A172 (cell line): Measurements from ENCODE around the gene STIMATE. TPM values are rescaled to one million over a fixed set of nuclear protein-coding genes. Genes with fewer than 3 reads are reported as not detected.

Experiments
- DNase-seq: peaks from one replicate; pipeline ENCODE4 v3.0.0-alpha.2; 2015; ENCODE audit warnings: low spot score
- total RNA-seq: library from RNA; depleted of rRNA; stranded (reverse); fragments of >200 nt; shearing (Covaris generic); gene quantifications from 2 replicates; pipeline ENCODE4 v1.2.3, GENCODE V29; 2014

STIMATE gene
- total RNA-seq, 1 experiment from 2014 or later = 10.2 TPM

- no peak for DNase-seq
These were observed 79.5 kb downstream of the STIMATE start for GRCh38 chr3:52817860-52818259.

GRCh38 chr3:52817221-52817620, 80.1 kb downstream of the STIMATE start:
- DNase-seq = no peak

- DNase-seq = no peak
These were observed 80.7 kb downstream of the STIMATE start for GRCh38 chr3:52816654-52817053.

GRCh38 chr3:52816199-52816598, 81.1 kb downstream of the STIMATE start:
- no peak for DNase-seq

GRCh38 chr3:52813810-52814209, 83.5 kb downstream of the STIMATE start:
- no peak for DNase-seq

GRCh38 chr3:52811452-52812011, 85.8 kb downstream of the STIMATE start:
- DNase-seq = no peak

GRCh38 chr3:52810923-52811322, 86.4 kb downstream of the STIMATE start:
- DNase-seq = no peak

- no peak for DNase-seq
These were observed 87.5 kb downstream of the STIMATE start for GRCh38 chr3:52809662-52810377.

- no peak for DNase-seq
These were observed 88.2 kb downstream of the STIMATE start for GRCh38 chr3:52809149-52809548.

GRCh38 chr3:52805270-52806039, 91.9 kb downstream of the STIMATE start:
- no peak for DNase-seq

- DNase-seq = no peak
These were observed 95.5 kb downstream of the STIMATE start for GRCh38 chr3:52801839-52802238.

- DNase-seq = no peak
These were observed 97.3 kb downstream of the STIMATE start for GRCh38 chr3:52800079-52800478.

- no peak for DNase-seq
These were observed 98.3 kb downstream of the STIMATE start for GRCh38 chr3:52798978-52799476.

- no peak for DNase-seq
These were observed 98.9 kb downstream of the STIMATE start for GRCh38 chr3:52798376-52798977.

- DNase-seq = no peak
These were observed 100.9 kb downstream of the STIMATE start for GRCh38 chr3:52796411-52796810.

- DNase-seq = no peak
These were observed 101.9 kb downstream of the STIMATE start for GRCh38 chr3:52795298-52795900.

GRCh38 chr3:52794612-52795099, 102.7 kb downstream of the STIMATE start, which contains the start of gene ITIH3:
TSS of gene ITIH3 (plus strand) at chr3:52794796. CDS start at chr3:52794804, 8 bp downstream.
- DNase-seq = no peak

GRCh38 chr3:52793702-52794611, 103.4 kb downstream of the STIMATE start:
- no peak for DNase-seq

- peak; percentile 37 for DNase-seq
These were observed 104.2 kb downstream of the STIMATE start for GRCh38 chr3:52792961-52793695.

- no peak for DNase-seq
These were observed 104.9 kb downstream of the STIMATE start for GRCh38 chr3:52792413-52792812.
